Measurements from ENCODE around the gene IQSEC1. TPM values are rescaled to one million over a fixed set of nuclear protein-coding genes. Genes with fewer than 3 reads are reported as not detected.

IQSEC1 gene
- total RNA-seq, 1 experiment from 2014 or later: 13.3 TPM

- no peak overlapping the region for H3K27ac Mint-ChIP-seq (ENCODE audit: unreplicated experiment)
- no TSS peak for BruUV-seq (replicated peaks)
Measured at GRCh38 chr3:12991861-12992281, 81.4 kb downstream of the IQSEC1 start.

GRCh38 chr3:12991481-12991837 is 81.8 kb downstream of the IQSEC1 start:
- no peak for DNase-seq
- H3K27ac Mint-ChIP-seq (ENCODE audit: unreplicated experiment): no peak overlapping the region
- peaks cover 10% of the 10 kb centered on the region for H3K36me3 Mint-ChIP-seq (ENCODE audit: insufficient read depth, unreplicated experiment)
- no peaks in the 10 kb centered on the region for H3K9me3 Mint-ChIP-seq (ENCODE audit: low read depth, unreplicated experiment)
- TF ChIP-seq CTCF (IDR thresholded peaks at IDR 0.05; ENCODE audit: unreplicated experiment): no peak
- peaks cover 11% of the 10 kb centered on the region for H3K27me3 Mint-ChIP-seq (ENCODE audit: unreplicated experiment)
- no peak overlapping the region for H3K4me3 Mint-ChIP-seq (ENCODE audit: low read depth, unreplicated experiment)
- intact Hi-C loops (cut with micrococcal nuclease; ENCODE audit: unreplicated experiment): no loop called here
- H3K4me1 Mint-ChIP-seq (ENCODE audit: low read depth, unreplicated experiment): no peaks in the 10 kb centered on the region
- CTCF ChIA-PET: no interaction called here
- BruUV-seq (replicated peaks): no TSS peak

More at GRCh38 chr3:12991861-12992281, 81.4 kb downstream of the IQSEC1 start:
- no peak for DNase-seq
- Mint-ChIP-seq H3K36me3 (ENCODE audit: insufficient read depth, unreplicated experiment) (peaks cover 10% of the 10 kb centered on the region), H3K4me3 (ENCODE audit: low read depth, unreplicated experiment) (no peak overlapping the region), H3K27me3 (ENCODE audit: unreplicated experiment) (peaks cover 11% of the 10 kb centered on the region), H3K9me3 (ENCODE audit: low read depth, unreplicated experiment) (no peaks in the 10 kb centered on the region), H3K4me1 (ENCODE audit: low read depth, unreplicated experiment) (no peaks in the 10 kb centered on the region)
- intact Hi-C loops (cut with micrococcal nuclease; ENCODE audit: unreplicated experiment): no loop called here
- CTCF ChIA-PET: no interaction called here
- no peak for TF ChIP-seq CTCF (IDR thresholded peaks at IDR 0.05; ENCODE audit: unreplicated experiment)

DNA sequence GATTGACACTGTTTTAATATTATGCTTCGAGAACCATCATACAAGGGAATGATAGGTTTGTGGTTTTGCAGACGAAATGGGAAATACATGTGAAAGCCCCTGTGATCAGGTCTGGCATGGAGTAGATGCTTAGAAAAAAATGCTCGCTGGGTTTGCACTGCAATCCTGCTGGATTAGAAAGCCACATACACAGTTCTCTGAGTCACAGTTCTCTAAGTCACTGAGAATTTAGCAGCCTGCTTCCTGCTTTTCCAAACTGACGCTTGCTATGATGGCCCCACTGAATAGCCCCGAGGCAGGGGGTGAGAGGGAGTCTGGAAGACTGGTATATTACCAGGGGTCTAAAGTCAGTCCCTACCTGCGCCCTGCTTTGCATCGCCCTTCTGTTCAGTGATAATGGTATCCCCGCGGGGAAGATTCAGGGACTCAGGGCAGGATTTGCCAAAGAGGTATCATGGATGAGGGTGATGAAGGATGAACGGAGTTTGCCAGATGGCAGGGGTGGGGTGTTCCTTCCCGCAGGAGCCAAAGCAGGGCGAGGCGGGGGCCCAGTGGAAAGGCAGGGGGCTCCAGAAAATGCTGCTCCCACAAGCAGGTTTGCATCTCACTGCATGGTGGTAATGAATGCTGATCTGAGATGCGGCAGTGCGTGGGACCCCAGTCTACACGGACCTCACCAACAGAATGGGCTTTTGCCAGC is 82.3 kb downstream of the IQSEC1 start:
- H3K27me3 Mint-ChIP-seq (ENCODE audit: unreplicated experiment): peaks cover 11% of the 10 kb centered on the region
- no peak for DNase-seq
- BruUV-seq (replicated peaks): no TSS peak
- intact Hi-C loops (cut with micrococcal nuclease; ENCODE audit: unreplicated experiment): no loop called here
- H3K4me1 Mint-ChIP-seq (ENCODE audit: low read depth, unreplicated experiment): no peaks in the 10 kb centered on the region
- CTCF ChIA-PET: no interaction called here
- no peak overlapping the region for H3K27ac Mint-ChIP-seq (ENCODE audit: unreplicated experiment)
- TF ChIP-seq CTCF (IDR thresholded peaks at IDR 0.05; ENCODE audit: unreplicated experiment): no peak
- H3K9me3 Mint-ChIP-seq (ENCODE audit: low read depth, unreplicated experiment): no peaks in the 10 kb centered on the region
- H3K36me3 Mint-ChIP-seq (ENCODE audit: insufficient read depth, unreplicated experiment): peaks cover 10% of the 10 kb centered on the region
- H3K4me3 Mint-ChIP-seq (ENCODE audit: low read depth, unreplicated experiment): no peak overlapping the region

GRCh38 chr3:12990306-12990705 is 82.9 kb downstream of the IQSEC1 start:
- TF ChIP-seq CTCF (IDR thresholded peaks at IDR 0.05; ENCODE audit: unreplicated experiment): no peak
- Mint-ChIP-seq H3K9me3 (ENCODE audit: low read depth, unreplicated experiment) (no peaks in the 10 kb centered on the region), H3K4me1 (ENCODE audit: low read depth, unreplicated experiment) (no peaks in the 10 kb centered on the region), H3K4me3 (ENCODE audit: low read depth, unreplicated experiment) (no peak overlapping the region), H3K27me3 (ENCODE audit: unreplicated experiment) (peaks cover 11% of the 10 kb centered on the region), H3K27ac (ENCODE audit: unreplicated experiment) (no peak overlapping the region), H3K36me3 (ENCODE audit: insufficient read depth, unreplicated experiment) (peaks cover 10% of the 10 kb centered on the region)
- intact Hi-C loops (cut with micrococcal nuclease; ENCODE audit: unreplicated experiment): no loop called here
- CTCF ChIA-PET: no interaction called here
- BruUV-seq (replicated peaks): no TSS peak
- DNase-seq: no peak
